Spinal cord (tissue), 10 donors: Measurements from ENCODE around the gene BLOC1S4. TPM values are rescaled to one million over a fixed set of nuclear protein-coding genes. Genes with fewer than 3 reads are reported as not detected.

Experiments used
- DNase-seq, 6 donors: peaks; one replicate each; pipeline versions ENCODE4 v3.0.0 to v3.0.0-alpha.2; 2013 to 2015; ENCODE audit warnings: low spot score in 6 of 6, low read depth in 4 of 6
- H3K27ac ChIP-seq: one replicate; pipeline ENCODE4 v1.5.1; 2013; ENCODE audit warnings: low read depth, low read length, control low read depth
- H3K27me3 ChIP-seq: one replicate; pipeline ENCODE4 v1.6.1; 2013; ENCODE audit warnings: low read length; ENCODE audit not compliant: control insufficient read depth, insufficient read depth
- H3K36me3 ChIP-seq: one replicate; pipeline ENCODE4 v1.6.1; 2013; ENCODE audit warnings: low read length; ENCODE audit not compliant: control insufficient read depth, insufficient read depth
- H3K4me1 ChIP-seq: one replicate; pipeline ENCODE4 v1.6.1; 2013; ENCODE audit warnings: low read length; ENCODE audit not compliant: control insufficient read depth, insufficient read depth
- H3K4me3 ChIP-seq: one replicate; pipeline ENCODE4 v1.5.1; 2013; ENCODE audit warnings: low read depth, low read length, control low read depth
- H3K9me3 ChIP-seq: one replicate; pipeline ENCODE4 v1.6.1; 2013; ENCODE audit warnings: low read length; ENCODE audit not compliant: control insufficient read depth, insufficient read depth
- WGBS: methylation state at CpG from one replicate; pipeline ENCODE4 v1.1.5; 2013; ENCODE audit warnings: missing lambda C conversion rate; ENCODE audit not compliant: insufficient coverage; 5-methylcytosine and 5-hydroxymethylcytosine counted together
- polyA plus RNA-seq, 2 donors: library from polyadenylated mRNA; unstranded; fragments of 120-200 nt; gene quantifications; one replicate each; pipeline ENCODE4 v1.2.1, GENCODE V29; 2013; ENCODE audit not compliant: insufficient read length in 2 of 2
- total RNA-seq, 2 donors: library from RNA; depleted of rRNA in 1 of 2; stranded (reverse); fragments of 120-200 nt in 1 of 2; fragments of >200 nt in 1 of 2; gene quantifications; one replicate each; pipeline versions ENCODE4 v1.2.3 to v1.2.4, GENCODE V29; 2013 to 2014
- donor health status: healthy.

Gene BLOC1S4
- total and polyA plus RNA-seq, 4 donors: 6.5 to 14.1 (median 11.9) TPM

DNA sequence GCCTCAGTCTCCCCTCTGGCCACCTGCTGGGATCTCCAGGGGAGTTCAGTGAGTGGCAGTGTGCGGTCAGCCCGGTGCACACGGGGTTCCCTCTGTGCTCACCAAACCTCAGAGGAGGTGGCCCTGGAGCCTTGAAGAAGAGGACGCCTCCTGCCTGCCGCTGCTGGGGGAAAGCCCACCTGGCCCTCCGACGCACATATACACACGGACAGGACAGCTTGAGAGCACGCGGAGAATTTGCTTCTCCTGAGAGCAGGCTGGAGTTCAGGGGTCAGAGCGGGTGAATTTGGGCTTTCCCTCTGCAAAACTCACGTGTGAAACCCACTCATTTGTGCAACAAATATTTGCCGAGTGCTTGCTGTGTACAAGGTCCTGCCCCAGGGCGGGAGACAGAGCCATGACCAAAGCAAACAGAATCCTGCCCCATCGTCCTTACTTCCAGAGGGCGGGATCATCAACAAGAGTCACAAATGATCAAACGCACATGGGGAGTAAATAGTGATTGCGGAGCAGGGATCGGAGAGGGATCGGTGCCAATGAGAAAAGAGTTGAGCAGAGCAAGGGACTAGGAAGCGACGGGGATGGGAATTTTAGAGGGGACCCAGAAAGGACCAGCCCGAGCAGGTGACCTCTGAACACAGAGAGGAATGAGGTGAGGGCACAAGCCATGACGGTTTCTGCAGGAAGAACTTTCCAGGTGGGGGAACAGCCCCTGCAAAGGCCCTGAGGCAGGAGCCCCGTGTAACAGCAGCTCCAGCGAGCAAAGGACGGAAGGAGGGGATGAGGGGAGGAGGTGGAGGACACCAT is 17.6 kb downstream of the BLOC1S4 start:
- Histone ChIP-seq H3K36me3 (no peaks in the 10 kb centered on the region), H3K9me3 (no peaks in the 10 kb centered on the region), H3K4me1 (peaks cover 22% of the 10 kb centered on the region), H3K27ac (no peak overlapping the region), H3K27me3 (no peaks in the 10 kb centered on the region), H3K4me3 (no peak overlapping the region)
- DNase-seq: no peak
- whole genome bisulfite sequencing: 88% methylated on average over 27 of the region's 27 CpGs

DNA sequence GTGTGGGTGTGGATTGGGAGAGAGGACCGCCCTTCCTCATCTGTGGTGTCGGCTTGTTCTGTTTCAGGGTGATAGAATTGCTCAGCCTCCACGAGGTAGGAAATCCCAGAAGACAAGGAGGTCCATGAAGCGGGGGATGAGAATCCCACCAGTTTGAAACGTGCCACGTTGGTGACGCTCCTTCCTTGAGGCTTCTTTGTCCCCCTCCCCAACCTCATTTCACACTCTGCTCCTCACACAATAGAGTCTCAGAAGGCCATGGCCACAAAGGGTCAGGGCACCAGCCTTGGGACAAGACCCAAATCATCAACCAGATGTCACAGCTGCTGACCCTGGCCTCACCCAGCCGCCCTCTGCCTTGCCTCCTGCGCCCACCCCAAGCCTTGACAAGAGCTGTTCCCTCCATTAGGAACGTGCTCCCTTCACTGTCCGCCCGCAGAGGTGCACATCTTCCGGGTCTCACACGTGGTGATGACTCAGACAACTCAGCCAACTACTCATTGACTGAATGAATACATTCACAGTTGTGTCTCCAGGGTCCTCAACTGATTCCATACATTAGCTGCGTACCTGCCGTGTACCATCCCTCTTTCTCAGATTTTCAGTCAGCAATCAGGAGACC is 18.3 kb downstream of the BLOC1S4 start:
- Histone ChIP-seq H3K9me3 (no peaks in the 10 kb centered on the region), H3K36me3 (no peaks in the 10 kb centered on the region), H3K27me3 (no peaks in the 10 kb centered on the region), H3K4me1 (peaks cover 15% of the 10 kb centered on the region), H3K27ac (no peak overlapping the region), H3K4me3 (no peak overlapping the region)
- DNase-seq: no peak
- WGBS: 68% methylated on average over 15 of the region's 16 CpGs

DNA sequence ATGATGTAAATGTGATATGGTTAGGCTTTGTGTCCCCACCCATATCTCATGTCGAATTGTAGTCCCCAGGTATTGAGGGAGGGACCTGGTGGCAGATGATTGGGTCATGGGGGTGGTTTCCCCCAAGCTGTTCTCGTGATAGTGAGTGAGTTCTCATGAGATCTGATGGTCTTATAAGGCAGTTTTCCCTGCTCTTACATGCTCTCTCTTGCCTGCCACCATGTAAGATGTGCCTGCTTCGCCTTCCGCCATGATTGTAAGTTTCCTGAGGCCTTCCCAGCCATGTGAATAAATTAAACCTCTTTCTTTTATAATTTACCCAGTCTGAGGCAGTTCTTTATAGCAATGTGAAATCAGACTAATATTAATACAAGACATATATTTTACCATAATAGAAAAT is 23.9 kb downstream of the BLOC1S4 start:
- no peak overlapping the region for H3K4me3 ChIP-seq
- WGBS: no CpG with 5 or more reads among the region's 4 CpGs

DNA sequence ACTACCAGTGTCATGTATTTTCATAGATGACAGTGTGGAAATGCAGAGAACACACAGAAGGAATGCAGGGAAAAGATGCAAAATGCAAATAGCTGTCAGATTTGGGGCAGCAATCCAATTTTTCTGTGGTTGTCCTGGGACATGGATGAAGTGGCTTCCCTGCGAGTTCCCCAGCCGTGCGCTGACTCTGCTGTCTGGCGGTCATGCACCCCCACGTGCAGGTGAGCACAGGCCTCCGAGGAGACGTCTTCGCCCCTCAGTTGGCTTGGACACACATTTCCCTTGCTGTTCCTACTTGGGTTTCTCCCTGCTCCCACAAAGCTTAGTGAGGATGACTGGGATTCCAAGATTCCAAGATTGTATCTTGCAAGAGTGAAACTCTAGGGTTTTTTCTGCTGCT is 24.4 kb downstream of the BLOC1S4 start:
- H3K9me3 ChIP-seq: no peaks in the 10 kb centered on the region
- no peaks in the 10 kb centered on the region for H3K4me1 ChIP-seq
- no peak for DNase-seq
- no peaks in the 10 kb centered on the region for H3K27me3 ChIP-seq
- WGBS: 87% methylated on average over 6 of the region's 8 CpGs
- no peak overlapping the region for H3K4me3 ChIP-seq
- H3K27ac ChIP-seq: no peak overlapping the region
- no peaks in the 10 kb centered on the region for H3K36me3 ChIP-seq

More for the DNA sequence above, 23.9 kb downstream of the BLOC1S4 start:
- Histone ChIP-seq H3K9me3 (no peaks in the 10 kb centered on the region), H3K4me1 (no peaks in the 10 kb centered on the region), H3K27ac (no peak overlapping the region), H3K27me3 (no peaks in the 10 kb centered on the region), H3K36me3 (no peaks in the 10 kb centered on the region)
- DNase-seq: no peak

DNA sequence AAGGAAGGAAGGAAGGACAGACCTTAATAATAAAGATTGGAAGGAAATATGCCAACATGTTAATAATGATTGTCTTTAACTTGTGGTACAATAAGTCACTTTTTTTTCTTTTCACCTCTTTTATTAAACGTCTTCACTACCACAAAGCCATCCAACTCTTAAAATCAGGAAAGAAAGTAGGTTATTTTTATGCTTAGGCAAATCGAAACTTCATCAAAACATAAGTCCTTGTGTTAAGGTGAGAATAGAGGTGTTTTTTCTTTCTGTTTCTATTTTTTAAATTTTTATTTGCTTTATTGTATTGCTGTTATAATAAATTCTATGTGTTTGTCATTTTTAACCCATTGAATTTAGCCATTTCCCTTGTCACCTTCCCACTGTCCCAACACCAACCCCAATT is 26.5 kb downstream of the BLOC1S4 start:
- WGBS: no CpG with 5 or more reads among the region's 2 CpGs
- Histone ChIP-seq H3K27ac (no peak overlapping the region), H3K27me3 (no peaks in the 10 kb centered on the region), H3K4me1 (peaks cover 10% of the 10 kb centered on the region), H3K9me3 (no peaks in the 10 kb centered on the region), H3K4me3 (no peak overlapping the region), H3K36me3 (no peaks in the 10 kb centered on the region)
- DNase-seq: no peak

DNA sequence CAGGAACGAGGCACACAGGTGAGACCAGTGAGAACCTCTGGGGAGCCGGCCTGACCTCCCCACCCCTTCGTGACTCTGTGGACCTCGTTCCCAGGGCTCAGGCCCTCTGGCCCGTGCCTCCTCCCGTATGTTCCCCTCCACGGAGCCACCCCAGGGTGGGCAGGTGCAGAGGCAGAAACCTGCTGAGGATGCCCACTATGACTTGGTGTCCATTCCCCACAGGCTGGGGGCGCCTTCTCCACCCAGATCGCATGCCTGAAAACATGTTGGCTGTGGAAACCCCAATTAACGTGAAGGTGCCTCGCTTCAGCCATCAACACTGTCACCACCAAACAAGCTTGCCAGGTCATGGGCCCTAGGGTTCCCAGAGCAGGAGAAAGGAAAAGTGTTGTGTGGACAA is 27.0 kb downstream of the BLOC1S4 start:
- Histone ChIP-seq H3K9me3 (no peaks in the 10 kb centered on the region), H3K4me3 (no peak overlapping the region), H3K27ac (no peak overlapping the region), H3K36me3 (no peaks in the 10 kb centered on the region), H3K27me3 (no peaks in the 10 kb centered on the region), H3K4me1 (peaks cover 13% of the 10 kb centered on the region)
- no peak for DNase-seq
- WGBS: 75% methylated on average over 9 of the region's 11 CpGs

DNA sequence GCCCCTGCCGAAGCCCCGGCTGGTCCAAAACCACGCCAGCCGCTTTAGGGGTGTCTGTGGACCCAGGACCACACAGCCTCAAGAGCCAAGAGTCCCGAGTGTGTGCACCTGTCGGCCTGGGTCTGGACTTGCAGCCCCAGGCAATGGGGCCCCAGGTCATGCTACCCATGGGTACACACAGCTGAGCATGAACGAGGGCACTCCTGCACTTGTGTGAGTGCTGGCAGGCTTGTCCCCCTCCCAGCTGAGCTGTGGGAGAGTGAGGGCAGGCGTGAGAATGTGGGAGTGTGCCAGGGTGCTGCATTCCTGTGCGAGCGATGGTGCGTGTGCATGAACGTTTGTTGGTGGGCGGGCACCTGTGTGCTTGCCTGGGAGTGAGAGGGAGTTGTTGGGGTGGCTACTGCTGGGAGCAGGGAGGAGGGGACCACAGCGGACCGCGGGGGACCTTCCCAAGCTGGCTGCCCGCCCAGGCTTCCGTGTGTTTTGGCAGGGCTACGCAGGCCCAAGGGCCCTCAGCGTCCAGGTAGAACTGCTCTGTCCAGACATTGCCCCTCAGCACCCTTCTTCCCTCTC is 30.8 kb downstream of the BLOC1S4 start:
- Histone ChIP-seq H3K36me3 (no peaks in the 10 kb centered on the region), H3K27me3 (no peaks in the 10 kb centered on the region), H3K27ac (no peak overlapping the region), H3K4me1 (peaks cover 27% of the 10 kb centered on the region), H3K4me3 (no peak overlapping the region), H3K9me3 (no peaks in the 10 kb centered on the region)
- 52% methylated on average over 20 of the region's 20 CpGs for WGBS
- DNase-seq: no peak

DNA sequence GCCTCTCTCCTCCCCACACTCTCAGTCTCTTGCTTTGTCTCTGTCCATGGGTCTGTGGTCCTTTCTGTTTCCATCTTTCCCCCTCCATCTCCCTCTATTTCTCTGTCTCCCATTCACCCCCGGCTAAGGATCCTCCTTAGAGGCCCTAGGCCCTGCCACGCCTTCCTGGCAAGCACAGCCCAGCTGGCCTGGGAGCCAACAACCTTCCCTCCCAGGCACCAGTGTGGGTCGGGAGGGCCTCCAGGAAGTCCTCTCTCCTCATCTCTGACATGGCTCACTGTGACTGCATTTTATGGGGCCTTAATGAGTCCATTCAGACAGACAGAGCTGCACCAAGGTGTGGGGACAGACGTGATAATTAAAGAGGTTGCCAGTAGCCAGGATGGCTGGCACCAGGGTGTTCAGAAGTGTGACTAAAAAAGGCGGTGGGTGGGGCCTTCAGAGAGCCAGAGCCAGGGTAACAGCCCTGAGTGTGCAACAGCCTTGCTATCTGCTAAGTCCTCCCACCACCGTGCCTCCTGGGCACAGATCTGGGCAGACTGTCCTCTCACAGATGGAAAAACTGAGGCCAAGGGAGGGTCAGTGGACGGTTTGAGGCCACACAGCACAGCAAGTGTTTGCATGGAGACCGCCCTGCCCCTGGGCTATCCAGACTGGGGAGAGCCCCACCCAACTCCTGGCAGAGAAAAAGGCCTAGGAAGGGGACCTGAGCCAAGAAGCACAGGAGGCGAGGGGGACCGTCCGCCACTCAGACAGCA is 31.5 kb downstream of the BLOC1S4 start:
- WGBS: 67% methylated on average over 8 of the region's 11 CpGs
- no peak overlapping the region for H3K4me3 ChIP-seq
- H3K9me3 ChIP-seq: no peaks in the 10 kb centered on the region
- no peak overlapping the region for H3K27ac ChIP-seq
- peaks cover 27% of the 10 kb centered on the region for H3K4me1 ChIP-seq
- no peaks in the 10 kb centered on the region for H3K36me3 ChIP-seq
- DNase-seq: no peak
- no peaks in the 10 kb centered on the region for H3K27me3 ChIP-seq

DNA sequence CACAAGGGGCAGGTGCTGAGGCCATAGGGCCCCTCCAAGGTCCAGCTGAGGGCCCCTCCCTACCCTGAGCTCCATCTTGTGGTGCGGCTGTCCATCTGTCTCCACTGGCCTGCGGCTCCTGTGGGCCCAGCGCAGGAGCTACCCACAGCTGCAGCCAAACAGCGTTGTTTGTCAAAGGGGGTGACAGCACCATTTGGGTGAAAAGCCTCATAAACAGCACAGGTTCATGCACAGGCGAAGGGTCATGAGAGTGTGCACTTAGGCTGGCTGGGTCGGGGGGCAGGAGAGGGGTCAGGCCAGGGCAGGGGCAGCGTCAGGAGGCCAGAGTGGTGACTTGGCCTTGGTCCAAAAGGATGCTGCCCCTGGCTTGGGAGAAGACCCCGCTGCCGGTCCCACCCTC is 32.3 kb downstream of the BLOC1S4 start:
- H3K9me3 ChIP-seq: no peaks in the 10 kb centered on the region
- 91% methylated on average over 7 of the region's 9 CpGs for WGBS
- peaks cover 27% of the 10 kb centered on the region for H3K4me1 ChIP-seq

More for the DNA sequence above, 32.3 kb downstream of the BLOC1S4 start:
- H3K36me3 ChIP-seq: no peaks in the 10 kb centered on the region
- DNase-seq: no peak
- H3K27me3 ChIP-seq: no peaks in the 10 kb centered on the region
- no peak overlapping the region for H3K4me3 ChIP-seq
- H3K27ac ChIP-seq: no peak overlapping the region
